ENCODE results near the gene ELMO1.

GRCh38 chr7:37256631-37257030, 192.0 kb downstream of the ELMO1 start:
- TF ChIP-seq CTCF (IDR thresholded peaks at IDR 0.05) (no peak), POLR2A (IDR thresholded peaks at IDR 0.05) (no peak)

All from lower leg skin (tissue), 3 donors.